WTC11 (cell line): ENCODE results near the gene ZNF362. TPM values are rescaled to one million over a fixed set of nuclear protein-coding genes. Genes with fewer than 3 reads are reported as not detected.

ENCODE experiments used
- ATAC-seq: fragments of 200-7000 bp; cut with Tn5 transposase; 2 replicates; pipeline ENCODE4 v1.10.0; 2021; ENCODE audit warnings: mild to moderate bottlenecking, moderate library complexity
- CTCF ChIA-PET: fragments of 300-600 bp; sonication (Branson Sonifier 250); formaldehyde crosslinking; loops from one replicate; lab custom pipeline; 2021; ENCODE audit warnings: antibody characterized with exemption; lab: Charles Lee
- POLR2A ChIA-PET: fragments of 350-600 bp; sonication (Branson Sonifier 250); formaldehyde crosslinking; loops from one replicate; lab custom pipeline; 2021; ENCODE audit warnings: antibody characterized with exemption; lab: Charles Lee
- DNase-seq: peaks from one replicate; pipeline ENCODE4 v3.0.0; 2021; ENCODE audit warnings: low spot score
- H3K27ac Mint-ChIP-seq: 2 replicates; pipeline ENCODE4 v1.8.0; 2021; ENCODE audit warnings: mixed read lengths
- H3K27me3 Mint-ChIP-seq: 2 replicates; pipeline ENCODE4 v1.8.0; 2021; ENCODE audit warnings: low read depth, mild to moderate bottlenecking, moderate library complexity, mixed read lengths
- H3K36me3 Mint-ChIP-seq: 2 replicates; pipeline ENCODE4 v1.8.0; 2021; ENCODE audit warnings: mixed read lengths
- H3K4me1 Mint-ChIP-seq: 2 replicates; pipeline ENCODE4 v1.8.0; 2022; ENCODE audit warnings: mixed read lengths
- H3K4me3 Mint-ChIP-seq: 2 replicates; pipeline ENCODE4 v1.8.0; 2021; ENCODE audit warnings: mild to moderate bottlenecking, moderate library complexity, mixed read lengths
- H3K9me3 Mint-ChIP-seq: 2 replicates; pipeline ENCODE4 v1.8.0; 2021; ENCODE audit warnings: mixed read lengths
- CDX4 ChIP-seq: fragments of 250-450 bp; sonication (Bioruptor Pico); IDR thresholded peaks from 2 replicates; pipeline ENCODE4 v1.9.0; 2021; ENCODE audit warnings: moderate library complexity, mild to moderate bottlenecking, inconsistent platforms, borderline replicate concordance
- ETV6 ChIP-seq: sonication (generic); formaldehyde crosslinking; IDR thresholded peaks from 2 replicates; pipeline ENCODE4 v1.8.1; 2022; ENCODE audit warnings: mild to moderate bottlenecking, missing genetic modification reagents
- FOXP1 ChIP-seq: sonication (generic); formaldehyde crosslinking; IDR thresholded peaks from 2 replicates; pipeline ENCODE4 v1.8.0; 2022; ENCODE audit warnings: missing genetic modification reagents, mild to moderate bottlenecking, moderate library complexity, borderline replicate concordance
- GRHL2 ChIP-seq: fragments of 250-450 bp; sonication (Bioruptor Pico); IDR thresholded peaks from 2 replicates; pipeline ENCODE4 v1.8.0; 2022; ENCODE audit warnings: mild to moderate bottlenecking, moderate library complexity; ENCODE audit not compliant: insufficient replicate concordance, severe bottlenecking
- GTF2I ChIP-seq: fragments of 250-450 bp; sonication (Bioruptor Pico); conservative IDR thresholded peaks from 2 replicates; pipeline ENCODE4 v1.4.0; 2021; ENCODE audit warnings: mild to moderate bottlenecking
- HMGA2 ChIP-seq: fragments of 250-450 bp; sonication (Bioruptor Pico); IDR thresholded peaks from 2 replicates; pipeline ENCODE4 v1.4.0; 2021; ENCODE audit warnings: mild to moderate bottlenecking, moderate library complexity
- HMGXB4 ChIP-seq: sonication (generic); formaldehyde crosslinking; IDR thresholded peaks from 2 replicates; pipeline ENCODE4 v1.8.1; 2023; ENCODE audit warnings: mild to moderate bottlenecking, moderate library complexity, missing genetic modification reagents
- IRF1 ChIP-seq: sonication (generic); formaldehyde crosslinking; IDR thresholded peaks from 2 replicates; pipeline ENCODE4 v1.8.0; 2023; ENCODE audit warnings: missing genetic modification reagents
- MXD4 ChIP-seq: fragments of 250-450 bp; sonication (Bioruptor Pico); IDR thresholded peaks from 2 replicates; pipeline ENCODE4 v1.8.0; 2021; ENCODE audit warnings: mild to moderate bottlenecking, moderate library complexity, borderline replicate concordance
- NFATC4 ChIP-seq: fragments of 250-450 bp; sonication (Bioruptor Pico); IDR thresholded peaks from 2 replicates; pipeline ENCODE4 v1.9.0; 2021; ENCODE audit warnings: mild to moderate bottlenecking
- NFE2L1 ChIP-seq: sonication (generic); formaldehyde crosslinking; IDR thresholded peaks from 2 replicates; pipeline ENCODE4 v1.8.1; 2023; ENCODE audit warnings: missing genetic modification reagents
- NR1H2 ChIP-seq: sonication (generic); formaldehyde crosslinking; IDR thresholded peaks from 2 replicates; pipeline ENCODE4 v1.9.0; 2021; ENCODE audit warnings: mild to moderate bottlenecking, moderate library complexity, missing genetic modification reagents
- STAT6 ChIP-seq: sonication (generic); formaldehyde crosslinking; conservative IDR thresholded peaks from 2 replicates; pipeline ENCODE4 v1.8.1; 2023; ENCODE audit warnings: mild to moderate bottlenecking, low read depth, missing genetic modification reagents, moderate library complexity
- TCF7 ChIP-seq: sonication (generic); formaldehyde crosslinking; IDR thresholded peaks from 2 replicates; pipeline ENCODE4 v1.8.0; 2022; ENCODE audit warnings: mild to moderate bottlenecking, low read depth, missing genetic modification reagents, moderate library complexity
- TEAD4 ChIP-seq: sonication (generic); formaldehyde crosslinking; IDR thresholded peaks from 2 replicates; pipeline ENCODE4 v1.8.0; 2022; ENCODE audit warnings: mild to moderate bottlenecking, missing genetic modification reagents
- ZBTB21 ChIP-seq: sonication (generic); formaldehyde crosslinking; IDR thresholded peaks from 2 replicates; pipeline ENCODE4 v1.8.1; 2023; ENCODE audit warnings: mild to moderate bottlenecking, missing genetic modification reagents, borderline replicate concordance
- ZBTB43 ChIP-seq: sonication (generic); formaldehyde crosslinking; IDR thresholded peaks from 2 replicates; pipeline ENCODE4 v1.8.1; 2023; ENCODE audit warnings: mild to moderate bottlenecking, missing genetic modification reagents
- ZNF232 ChIP-seq: sonication (generic); formaldehyde crosslinking; IDR thresholded peaks from 2 replicates; pipeline ENCODE4 v1.8.0; 2022; ENCODE audit warnings: mild to moderate bottlenecking, missing genetic modification reagents
- ZNF317 ChIP-seq: sonication (generic); formaldehyde crosslinking; IDR thresholded peaks from 2 replicates; pipeline ENCODE4 v1.8.1; 2023; ENCODE audit warnings: low read depth, mild to moderate bottlenecking, moderate library complexity, missing genetic modification reagents, borderline replicate concordance
- ZNF416 ChIP-seq: fragments of 250-450 bp; sonication (Bioruptor Pico); IDR thresholded peaks from 2 replicates; pipeline ENCODE4 v1.9.0; 2021; ENCODE audit warnings: mild to moderate bottlenecking, inconsistent platforms
- total RNA-seq: library from RNA; stranded (reverse); gene quantifications from 3 replicates; pipeline ENCODE4 v1.2.3, GENCODE V29; 2021

The ZNF362 gene
- total RNA-seq, 1 experiment from 2014 or later, result 24.2 TPM

GRCh38 chr1:33282791-33283190 lies 26.5 kb downstream of the ZNF362 start (continued):
- TF ChIP-seq IRF1 (CRISPR knock-in tag) (no peak), ETV6 (CRISPR knock-in tag) (no peak), ZBTB21 (CRISPR knock-in tag) (no peak), TEAD4 (no peak), NFE2L1 (CRISPR knock-in tag) (no peak), ZNF232 (no peak), TCF7 (CRISPR knock-in tag) (no peak), ZNF317 (no peak), GTF2I (CRISPR knock-in tag) (no peak), HMGXB4 (CRISPR knock-in tag) (no peak), CDX4 (CRISPR knock-in tag) (no peak), GRHL2 (no peak)
- TF ChIP-seq, all 79 proteins: peak for 0

GRCh38 chr1:33284049-33284448 lies 27.8 kb downstream of the ZNF362 start:
- ChIA-PET CTCF (interaction anchor here (1.1 kb wide), 1 partner anchor 11 kb away, joined by 3 read pairs; no protein-coding TSS in a partner anchor), POLR2A (no interaction called here)
- Mint-ChIP-seq H3K27ac (no peak overlapping the region), H3K4me3 (no peak overlapping the region), H3K27me3 (no peaks in the 10 kb centered on the region), H3K36me3 (peaks cover 24% of the 10 kb centered on the region), H3K9me3 (no peaks in the 10 kb centered on the region), H3K4me1 (no peaks in the 10 kb centered on the region)
- DNase-seq, result no peak
- ATAC-seq, result no peak
- TF ChIP-seq ZBTB43 (no peak), MXD4 (CRISPR knock-in tag) (no peak), STAT6 (no peak), NR1H2 (CRISPR knock-in tag) (no peak), ZNF416 (CRISPR knock-in tag) (no peak), FOXP1 (CRISPR knock-in tag) (no peak), NFATC4 (no peak), IRF1 (CRISPR knock-in tag) (no peak), HMGA2 (no peak)
